ENCODE results near the gene PRRC2A. TPM values are rescaled to one million over a fixed set of nuclear protein-coding genes. Genes with fewer than 3 reads are reported as not detected.
A peak's percentile ranks its signal among the peaks of the same experiment; 100 is the strongest.

PRRC2A gene
- total RNA-seq, 1 donor from 2014 or later, result 21.1 TPM

DNA sequence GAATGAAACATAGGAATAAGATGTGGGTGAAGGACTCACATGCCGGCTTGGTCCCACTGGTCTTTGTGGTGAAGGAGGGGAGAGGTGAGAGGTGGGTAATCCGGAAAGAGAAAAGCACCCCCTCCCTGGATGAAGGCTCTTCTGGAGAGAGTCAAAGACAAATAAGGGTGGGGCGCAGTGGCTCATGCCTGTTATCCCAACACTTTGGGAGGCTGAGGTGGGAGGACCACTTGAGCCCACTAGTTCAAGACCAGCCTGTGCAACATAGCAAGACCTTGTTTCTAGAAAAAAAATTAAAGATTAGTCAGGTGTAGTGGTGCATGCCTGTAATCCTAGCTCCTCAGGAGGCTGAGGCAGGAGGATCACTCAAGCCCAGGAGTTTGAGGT, 41.4 kb upstream of the PRRC2A start:
- no peaks in the 10 kb centered on the region for H3K27me3 ChIP-seq (ENCODE audit: control insufficient read depth, insufficient read depth, low read length)
- H3K4me3 ChIP-seq (ENCODE audit: low read depth, low read length), result no peak overlapping the region
- FAIRE-seq, result no peak
- H3K36me3 ChIP-seq (ENCODE audit: control insufficient read depth, insufficient read depth, low read length), result no peaks in the 10 kb centered on the region
- no peak for TF ChIP-seq CTCF (IDR thresholded peaks at IDR 0.05; ENCODE audit: insufficient read depth, low read length, severe bottlenecking)
- DNase-seq (ENCODE audit: low read depth), result no peak

- no peaks in the 10 kb centered on the region for H3K27me3 ChIP-seq (ENCODE audit: control insufficient read depth, insufficient read depth, low read length)
- DNase-seq (ENCODE audit: low read depth), result no peak
- no peak for TF ChIP-seq CTCF (IDR thresholded peaks at IDR 0.05; ENCODE audit: insufficient read depth, low read length, severe bottlenecking)
- FAIRE-seq, result no peak
- no peaks in the 10 kb centered on the region for H3K36me3 ChIP-seq (ENCODE audit: control insufficient read depth, insufficient read depth, low read length)
- H3K4me3 ChIP-seq (ENCODE audit: low read depth, low read length), result no peak overlapping the region
Measured at GRCh38 chr6:31579546-31580437, 40.7 kb upstream of the PRRC2A start.

GRCh38 chr6:31580438-31580740, 40.1 kb upstream of the PRRC2A start:
- no peak for DNase-seq (ENCODE audit: low read depth)
- Histone ChIP-seq H3K4me3 (ENCODE audit: low read depth, low read length) (peak overlapping the region; percentile 68), H3K27me3 (ENCODE audit: control insufficient read depth, insufficient read depth, low read length) (no peaks in the 10 kb centered on the region), H3K36me3 (ENCODE audit: control insufficient read depth, insufficient read depth, low read length) (no peaks in the 10 kb centered on the region)
- FAIRE-seq, result no peak
- TF ChIP-seq CTCF (IDR thresholded peaks at IDR 0.05; ENCODE audit: insufficient read depth, low read length, severe bottlenecking), result no peak

- Histone ChIP-seq H3K4me3 (ENCODE audit: low read depth, low read length) (peak overlapping the region; percentile 68), H3K36me3 (ENCODE audit: control insufficient read depth, insufficient read depth, low read length) (no peaks in the 10 kb centered on the region), H3K27me3 (ENCODE audit: control insufficient read depth, insufficient read depth, low read length) (no peaks in the 10 kb centered on the region)
- peak; percentile 95 for TF ChIP-seq CTCF (IDR thresholded peaks at IDR 0.05; ENCODE audit: insufficient read depth, low read length, severe bottlenecking)
- DNase-seq (ENCODE audit: low read depth), result peak; percentile 45
- FAIRE-seq, result no peak
Measured at GRCh38 chr6:31580807-31581433, 39.6 kb upstream of the PRRC2A start.

- Histone ChIP-seq H3K27me3 (ENCODE audit: control insufficient read depth, insufficient read depth, low read length) (no peaks in the 10 kb centered on the region), H3K36me3 (ENCODE audit: control insufficient read depth, insufficient read depth, low read length) (no peaks in the 10 kb centered on the region), H3K4me3 (ENCODE audit: low read depth, low read length) (peak overlapping the region; percentile 68)
- FAIRE-seq (no peak), DNase-seq (ENCODE audit: low read depth) (no peak)
- TF ChIP-seq CTCF (IDR thresholded peaks at IDR 0.05; ENCODE audit: insufficient read depth, low read length, severe bottlenecking), result no peak
Measured at GRCh38 chr6:31581434-31582229, 38.9 kb upstream of the PRRC2A start.

Measured in bronchial epithelial cell (primary cell).